DMS153 treated with DMSO at 0.1 percent for 48 hours (cell line): ENCODE results near the gene EGFR.

Experiments
- DNase-seq: peaks from one replicate; lab custom pipeline; 2025; ENCODE audit not compliant: unreplicated experiment; lab: John Stamatoyannopoulos, UW

EGFR gene

GRCh38 chr7:55060636-55061022 is 41.8 kb downstream of the EGFR start:
- no peak for DNase-seq

DNA sequence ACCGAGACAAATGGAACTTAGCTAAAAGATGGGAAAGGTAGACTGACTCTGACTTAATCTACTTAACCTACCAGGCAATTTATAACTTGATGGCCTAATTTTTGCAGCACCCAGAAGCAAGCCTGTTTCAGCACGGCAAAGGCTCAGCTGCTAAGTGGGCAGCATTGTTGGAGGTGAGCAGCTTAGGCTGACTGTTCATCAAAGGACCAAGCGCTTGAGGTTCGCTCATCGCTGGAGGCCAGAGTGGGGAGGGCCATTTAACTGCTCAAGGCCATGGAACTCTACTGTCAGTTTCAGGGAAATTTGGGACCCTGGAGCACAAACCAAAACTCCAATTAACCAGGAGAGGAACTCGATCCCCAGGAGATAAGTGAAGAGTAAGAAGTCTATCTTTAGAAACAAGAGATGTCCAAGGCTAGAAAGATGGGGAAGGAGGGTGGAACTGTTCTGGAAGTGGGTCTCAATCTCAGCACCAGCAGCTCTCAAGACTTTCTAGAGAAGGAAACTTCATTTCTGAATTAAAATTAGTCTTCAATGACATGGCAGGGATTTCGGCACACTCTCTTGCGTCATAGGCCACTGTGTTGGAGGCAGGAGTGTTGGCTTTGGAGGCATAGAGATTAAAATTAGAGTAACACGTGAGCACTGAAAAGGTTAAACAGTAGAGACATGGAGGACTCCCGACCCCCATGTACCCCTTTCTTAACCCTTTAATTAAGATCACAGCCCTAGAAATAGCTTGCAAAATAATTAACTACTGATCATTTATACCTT is 43.1 kb downstream of the EGFR start:
- DNase-seq = no peak

DNA sequence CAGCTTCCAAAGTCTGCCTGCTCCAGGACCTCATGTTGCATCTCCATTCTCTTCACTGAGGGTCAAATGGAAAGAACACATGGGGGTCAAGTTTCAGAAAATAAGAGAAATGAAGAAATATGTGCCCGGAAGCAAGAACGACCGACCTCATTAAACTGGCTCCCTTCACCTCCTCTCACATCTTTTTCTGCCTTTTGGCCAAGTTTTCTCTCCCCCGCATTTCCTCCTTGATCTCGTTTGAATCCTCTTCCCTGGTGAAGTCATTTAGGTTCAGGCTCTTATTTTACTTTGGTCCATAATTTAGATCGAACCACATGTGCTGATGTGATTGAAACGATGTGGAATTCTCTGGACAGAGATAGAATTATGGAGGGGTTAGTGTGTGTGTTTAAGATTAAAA is 44.2 kb downstream of the EGFR start:
- DNase-seq = no peak

DNA sequence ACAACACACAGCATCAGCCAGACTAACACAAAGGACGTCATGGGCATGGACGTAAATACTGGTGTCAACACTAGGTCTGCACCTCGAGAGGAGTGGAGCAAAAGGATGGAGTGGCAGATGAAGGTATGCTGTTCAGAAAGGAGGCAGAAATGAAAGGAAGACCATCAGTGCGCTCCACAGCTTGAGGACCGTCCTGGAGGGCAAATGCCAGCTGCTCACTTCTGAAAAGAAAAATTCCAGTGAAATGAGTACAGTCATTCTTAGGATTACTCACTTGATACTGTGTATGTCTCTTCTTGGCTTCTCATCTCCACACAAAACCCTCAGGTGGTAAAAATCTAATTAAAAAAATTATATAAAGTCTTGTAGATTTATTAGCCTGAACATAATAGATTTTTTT is 44.8 kb downstream of the EGFR start:
- DNase-seq = no peak

GRCh38 chr7:55065079-55065478 is 46.3 kb downstream of the EGFR start:
- no peak for DNase-seq

DNA sequence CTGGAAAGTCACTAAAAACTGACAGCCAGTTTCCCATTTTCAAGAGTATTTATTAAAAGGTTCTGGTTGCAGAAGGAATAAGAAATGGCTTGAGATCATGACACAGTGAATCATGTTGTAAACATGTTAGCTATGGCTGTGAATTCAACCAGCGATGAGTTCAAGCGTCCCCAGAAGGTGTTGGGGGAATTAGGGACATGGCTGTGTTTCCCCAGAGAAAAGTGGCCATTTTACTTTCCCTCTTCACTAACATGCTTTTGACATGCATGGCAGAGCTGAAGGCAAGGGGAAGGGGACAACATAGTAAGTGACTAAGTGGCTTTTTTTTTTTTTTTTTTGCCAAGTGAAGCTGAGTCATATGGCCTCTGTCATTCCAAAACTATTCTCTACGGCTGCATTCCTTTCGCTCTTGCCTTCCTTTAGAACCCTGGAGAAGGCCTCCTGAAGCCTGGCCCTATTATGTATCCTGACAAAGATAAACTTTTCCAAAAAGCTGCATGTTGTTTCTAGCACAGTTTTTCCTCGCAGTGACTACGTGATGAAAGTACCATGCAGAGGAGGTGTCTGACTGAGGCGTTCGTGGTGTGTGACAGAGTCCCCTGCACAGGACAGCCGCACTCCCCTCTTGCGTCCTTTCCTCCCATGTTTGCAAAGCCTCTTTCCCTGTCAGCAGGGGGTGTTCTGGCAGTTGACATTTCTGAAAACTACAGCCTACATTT is 46.9 kb downstream of the EGFR start:
- DNase-seq = no peak

DNA sequence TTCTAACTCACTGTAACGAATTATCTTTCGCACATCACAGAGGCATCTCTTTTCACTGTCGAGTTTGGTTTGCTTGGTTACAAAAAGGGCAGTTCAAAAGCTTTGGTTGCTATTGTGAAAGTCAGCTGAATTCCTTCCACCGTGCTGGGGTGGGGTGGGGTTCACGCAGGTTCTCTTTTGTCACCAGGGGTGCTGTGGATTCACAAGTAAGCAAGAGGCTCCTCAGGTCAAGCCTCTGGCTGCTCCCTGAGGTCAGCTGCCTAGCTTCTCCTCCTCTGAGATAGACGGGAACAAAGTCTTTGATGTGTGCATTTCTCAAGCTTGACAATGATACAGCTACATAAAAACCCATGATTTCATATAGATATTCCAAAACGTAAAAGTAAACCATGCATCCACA is 47.7 kb downstream of the EGFR start:
- DNase-seq = no peak

DNA sequence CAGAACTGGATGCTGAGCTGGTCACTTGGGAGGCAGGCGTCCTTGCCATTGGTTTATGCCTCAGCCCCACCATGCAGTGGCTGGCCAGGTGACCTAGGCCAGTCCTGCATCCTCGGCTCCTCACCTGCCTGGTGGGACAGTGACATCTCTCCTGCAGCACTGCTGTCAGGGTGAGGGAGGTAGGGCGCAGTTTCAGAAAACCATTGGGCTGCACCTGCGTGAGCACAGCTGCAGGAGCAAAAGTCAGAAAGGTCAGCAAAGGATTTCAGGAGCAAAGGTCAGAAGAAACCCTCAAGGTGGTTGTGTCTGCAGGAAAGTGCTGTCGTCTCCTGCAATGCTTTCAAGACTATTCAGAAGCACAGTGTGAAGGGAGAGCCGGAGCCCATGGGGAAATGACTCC is 48.1 kb downstream of the EGFR start:
- no peak for DNase-seq

DNA sequence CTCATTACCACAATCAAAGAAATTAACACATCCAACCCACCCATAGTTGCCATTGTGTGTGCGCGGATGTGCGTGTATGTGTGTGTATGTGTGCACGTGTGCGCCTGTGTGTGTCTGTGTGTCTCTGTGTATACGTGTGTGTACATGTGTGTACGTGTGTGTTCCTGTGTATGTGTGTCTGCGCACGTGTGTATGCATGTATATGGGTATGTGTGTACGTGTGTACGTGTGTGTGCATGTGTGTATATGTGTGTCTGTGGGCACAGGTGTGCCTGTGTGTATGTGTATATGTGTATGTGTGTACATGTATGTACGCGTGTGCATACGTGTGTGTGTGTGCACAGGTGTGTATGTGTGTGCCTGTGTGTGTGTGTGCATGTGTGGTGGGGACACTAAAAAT is 48.9 kb downstream of the EGFR start:
- DNase-seq = no peak

GRCh38 chr7:55069271-55069792 is 50.5 kb downstream of the EGFR start:
- DNase-seq = no peak

- DNase-seq = no peak
These were observed 51.5 kb downstream of the EGFR start for GRCh38 chr7:55070271-55070743.

DNA sequence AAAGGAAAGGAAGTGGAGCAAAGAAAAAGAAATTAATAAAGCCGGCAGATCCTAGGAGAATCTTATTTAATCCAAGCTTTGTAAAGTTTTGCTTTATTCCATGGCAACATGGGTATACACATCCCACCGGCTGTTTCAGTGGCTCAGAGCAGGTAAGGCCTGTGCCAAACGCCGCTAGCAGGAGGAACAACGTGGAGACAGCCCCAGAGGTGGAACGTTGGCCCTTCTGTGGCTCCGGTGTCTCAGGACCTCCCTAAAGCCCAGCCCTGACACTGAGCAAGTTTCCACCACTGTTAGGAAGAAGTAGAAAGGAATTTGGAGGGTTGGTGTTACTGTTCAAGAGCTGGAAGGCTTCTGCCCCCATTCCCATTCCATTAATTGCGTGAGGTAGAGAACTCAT is 52.0 kb downstream of the EGFR start:
- DNase-seq = no peak

DNA sequence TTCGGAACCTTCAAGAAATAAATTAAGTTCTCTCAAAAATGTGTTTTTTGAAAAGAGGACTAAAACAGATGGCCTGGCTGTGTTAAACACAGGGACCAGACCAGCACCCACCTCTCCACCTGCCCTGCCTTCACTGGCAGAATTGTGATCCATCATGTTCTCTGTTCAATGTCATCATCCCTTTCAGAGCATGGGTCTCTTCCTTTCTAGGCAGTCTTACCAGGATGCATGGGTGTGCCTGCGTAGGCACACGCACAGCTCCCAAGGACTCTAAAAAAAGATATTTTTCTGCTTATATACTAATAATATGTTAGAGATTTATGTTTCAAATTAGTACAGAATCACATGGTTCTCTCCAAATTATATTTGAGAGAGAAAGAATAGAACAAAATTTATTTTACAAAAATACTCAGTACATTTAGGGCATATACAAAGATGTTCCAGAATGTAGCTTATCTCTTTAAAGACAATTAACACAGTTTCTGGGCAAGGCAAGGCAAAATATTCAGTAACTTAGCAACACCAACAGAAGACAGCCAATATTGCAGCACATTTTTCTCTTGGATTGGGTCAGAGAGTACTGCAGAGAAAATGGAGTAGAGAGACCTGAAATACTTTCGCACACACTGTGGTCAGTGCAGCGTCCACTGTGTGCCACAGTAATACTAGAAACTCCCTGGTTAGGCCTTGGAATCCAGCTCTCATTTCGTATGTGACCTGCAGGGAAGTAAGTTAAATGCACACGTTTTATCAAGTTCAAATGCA is 52.8 kb downstream of the EGFR start:
- DNase-seq = no peak

DNA sequence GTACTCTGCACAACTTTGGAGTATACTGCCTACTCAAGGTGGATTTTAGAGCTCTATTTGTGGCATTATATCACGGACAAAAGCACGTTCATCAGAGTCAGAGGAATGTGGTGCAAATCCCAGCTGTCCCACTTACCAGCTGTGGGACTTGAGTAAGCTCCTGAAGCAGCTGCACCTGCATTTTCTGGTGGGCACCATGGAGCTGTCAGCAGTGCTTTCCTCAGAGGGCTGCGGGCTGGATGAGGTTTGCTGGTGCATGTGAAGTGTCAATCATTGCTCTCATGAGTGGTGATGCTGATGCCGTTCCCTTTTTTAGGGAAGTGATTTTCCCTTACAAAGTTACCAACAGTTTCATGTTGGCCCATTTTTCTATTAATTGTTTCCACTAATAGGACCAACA is 53.4 kb downstream of the EGFR start:
- no peak for DNase-seq

- DNase-seq = no peak
These were observed 54.3 kb downstream of the EGFR start for GRCh38 chr7:55073051-55073511.

DNA sequence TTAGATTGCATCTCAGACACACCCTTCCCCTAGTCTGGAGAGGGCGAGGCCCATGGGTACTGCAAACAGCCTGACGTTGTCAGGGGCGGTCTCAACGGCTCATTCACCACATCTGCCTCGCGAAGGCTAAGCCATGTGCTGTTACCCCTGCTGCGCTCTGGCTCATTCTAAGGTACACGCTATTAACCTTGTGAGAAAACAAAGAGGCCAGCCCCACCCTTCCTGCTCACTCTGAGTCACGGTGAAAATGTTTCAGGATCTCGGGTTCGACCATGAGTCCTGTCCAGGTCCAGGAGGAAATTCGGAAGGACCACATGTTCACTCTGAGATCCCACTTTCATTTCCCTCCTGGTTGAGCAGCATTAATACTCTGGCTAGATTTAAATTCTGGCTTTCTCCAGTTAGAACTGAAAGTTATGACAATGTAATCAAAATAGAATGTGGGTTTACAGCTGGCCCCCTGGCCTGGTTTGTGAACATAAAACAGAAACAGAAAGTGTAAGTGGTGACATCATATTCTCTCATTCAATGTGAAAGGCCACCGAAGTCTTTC is 55.2 kb downstream of the EGFR start:
- DNase-seq = peak; percentile 71

DNA sequence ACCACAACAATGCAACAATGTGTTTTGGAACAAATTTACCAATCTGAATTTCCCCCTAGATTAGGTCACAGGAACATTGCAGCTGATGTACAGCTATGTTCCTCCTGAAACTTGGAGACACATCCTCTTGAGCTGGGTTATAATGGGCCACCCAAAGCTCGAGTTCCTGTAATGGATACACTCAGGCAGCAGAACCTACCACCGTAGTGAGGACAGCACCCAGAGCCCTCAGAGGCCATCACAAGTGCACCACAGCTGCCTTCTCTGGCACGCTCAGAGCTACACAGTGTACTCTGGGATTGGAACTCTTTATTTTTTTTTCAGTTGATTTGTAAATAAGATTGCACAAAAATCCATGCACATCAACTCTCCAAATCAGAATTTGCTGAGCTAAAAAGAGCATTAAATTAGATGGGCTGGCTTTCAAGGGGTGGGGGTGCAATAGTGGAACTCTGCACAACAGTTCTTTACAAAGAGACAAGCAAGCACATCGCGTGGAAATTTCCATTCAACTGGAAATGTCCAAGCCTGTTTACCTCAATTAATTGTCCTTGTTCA is 56.7 kb downstream of the EGFR start:
- DNase-seq = no peak

DNA sequence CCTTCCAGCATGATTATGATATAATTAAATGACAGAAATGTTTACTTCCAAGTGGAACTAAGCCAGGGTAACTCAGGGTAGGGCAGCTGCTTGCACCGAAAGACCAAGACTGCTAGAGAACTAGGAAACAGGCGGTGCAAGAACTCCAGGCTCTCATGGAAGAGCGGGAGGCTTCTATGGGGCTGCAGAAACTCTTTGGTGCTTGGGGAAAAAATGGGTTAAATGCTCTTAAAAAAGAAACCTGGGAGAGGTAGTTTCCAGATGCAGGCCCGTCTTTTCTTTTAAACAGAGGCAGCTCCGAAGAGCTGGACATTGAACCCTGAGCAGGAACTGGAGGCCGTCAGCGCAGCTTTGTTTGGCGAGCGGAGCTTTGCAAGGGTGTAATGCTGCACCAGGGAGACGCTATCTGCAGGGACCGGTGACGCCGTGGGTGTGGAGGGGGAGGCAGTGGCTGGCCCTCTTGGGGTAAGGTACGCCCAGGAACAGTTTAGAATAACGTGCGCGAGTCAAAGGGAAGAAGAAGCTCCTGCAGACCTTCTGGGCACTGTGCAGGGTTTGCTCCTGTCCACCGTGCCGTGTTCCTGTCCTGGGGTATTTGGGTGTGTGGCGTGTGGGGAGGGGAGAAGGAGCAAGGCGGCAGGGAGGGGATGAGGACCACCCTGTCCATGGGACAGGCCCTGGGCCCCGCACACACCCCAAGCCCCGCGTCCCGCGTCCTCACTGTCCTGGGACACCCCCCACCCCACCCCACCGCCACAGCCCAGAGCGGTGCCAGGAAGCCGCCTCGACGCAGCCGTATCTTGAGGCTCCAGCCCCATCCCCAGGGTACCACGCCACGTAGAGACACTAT is 59.0 kb downstream of the EGFR start:
- DNase-seq = no peak

DNA sequence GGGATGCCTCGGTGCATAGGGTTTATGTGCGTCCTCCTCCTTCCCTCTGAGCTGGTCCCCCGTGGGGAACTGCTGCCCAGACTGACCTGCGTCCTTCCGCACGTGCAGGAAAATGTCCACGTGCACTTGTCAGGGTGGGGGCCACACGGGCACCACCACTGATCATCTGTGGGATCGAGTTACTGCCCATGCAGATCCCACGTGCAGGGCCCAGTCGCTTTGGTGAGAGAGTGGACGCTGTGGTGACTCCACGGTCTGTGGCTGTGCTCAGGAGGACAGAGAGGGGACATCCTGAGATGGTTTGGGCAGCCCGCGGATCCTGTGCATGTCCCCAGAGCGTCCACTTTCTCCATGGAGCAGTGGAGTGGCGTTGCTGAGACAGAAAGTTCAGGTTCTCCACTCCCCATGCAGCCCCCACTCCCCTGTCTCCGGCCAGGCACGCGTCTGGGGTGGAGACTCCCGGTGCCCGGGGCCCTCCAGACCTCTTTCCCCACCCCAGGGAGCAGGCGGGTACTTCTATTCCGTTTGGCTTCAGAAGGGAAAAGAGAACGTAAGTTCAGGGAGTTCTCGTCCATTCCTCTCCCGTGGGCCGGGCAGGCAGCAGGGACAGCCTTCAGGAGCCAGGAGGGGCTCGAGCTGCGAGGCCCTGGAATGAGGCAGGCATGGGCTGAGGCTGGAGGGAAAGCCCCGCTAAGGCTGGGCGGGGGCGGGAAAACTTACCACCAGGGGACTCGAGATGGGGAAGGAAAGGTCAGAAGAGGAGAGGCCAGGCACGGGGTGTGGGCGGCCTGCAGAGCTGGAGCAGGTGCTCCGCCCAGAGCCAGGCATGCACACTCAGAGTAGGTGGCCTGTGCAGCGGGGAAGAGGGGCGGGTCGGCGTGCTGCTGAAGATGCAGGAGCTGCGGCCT is 59.9 kb downstream of the EGFR start:
- no peak for DNase-seq
